ENCODE measurements around the gene CLN5.
"Not testable (repeated sequence)": the region's sequence is repeated elsewhere in the genome, so short reads cannot be mapped to it uniquely, and the experiment has no call there.

The CLN5 gene

DNA sequence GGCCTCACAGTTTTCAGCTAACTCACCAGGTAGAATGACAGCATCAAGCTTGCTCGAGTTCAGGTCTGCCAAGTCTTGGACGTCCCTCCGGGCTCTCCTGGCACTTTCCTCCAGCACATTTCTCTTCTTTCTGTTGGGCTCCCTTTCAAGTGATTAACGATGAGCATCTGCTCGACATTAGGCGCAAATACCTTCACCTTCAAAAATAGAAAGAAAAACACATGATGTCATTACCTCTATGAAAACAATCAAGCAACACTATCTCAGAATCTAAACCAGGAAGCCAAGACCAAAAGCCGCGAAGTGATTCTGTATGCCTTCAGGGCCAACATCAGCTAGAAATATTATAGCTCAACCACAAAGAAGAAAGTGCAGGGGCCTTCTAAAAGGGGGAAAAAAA, 15.4 kb upstream of the CLN5 start:
- DNase-seq: peak; percentile 34

DNA sequence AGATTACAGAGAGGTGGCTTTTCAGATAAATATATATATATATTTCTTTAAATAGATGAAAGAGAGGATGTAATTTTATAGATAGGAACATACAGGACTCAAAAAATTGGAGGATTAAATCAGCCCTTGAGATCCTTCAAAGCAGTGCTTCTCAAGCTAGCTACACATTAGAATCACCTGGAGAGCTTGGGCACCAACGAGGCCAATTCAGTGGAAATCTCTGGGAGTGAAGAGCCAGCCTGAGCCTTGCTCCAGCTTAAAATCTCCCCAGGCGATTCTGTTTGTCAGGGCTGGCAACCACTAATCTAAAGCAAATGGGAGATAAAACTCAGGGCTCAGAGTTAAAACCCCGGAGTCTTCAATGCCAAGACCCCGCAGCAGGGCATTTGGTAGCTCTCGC, 15.0 kb upstream of the CLN5 start:
- DNase-seq: no peak

- DNase-seq: peak; percentile 84
Observed at GRCh38 chr13:76980075-76980718, 11.7 kb upstream of the CLN5 start.

DNA sequence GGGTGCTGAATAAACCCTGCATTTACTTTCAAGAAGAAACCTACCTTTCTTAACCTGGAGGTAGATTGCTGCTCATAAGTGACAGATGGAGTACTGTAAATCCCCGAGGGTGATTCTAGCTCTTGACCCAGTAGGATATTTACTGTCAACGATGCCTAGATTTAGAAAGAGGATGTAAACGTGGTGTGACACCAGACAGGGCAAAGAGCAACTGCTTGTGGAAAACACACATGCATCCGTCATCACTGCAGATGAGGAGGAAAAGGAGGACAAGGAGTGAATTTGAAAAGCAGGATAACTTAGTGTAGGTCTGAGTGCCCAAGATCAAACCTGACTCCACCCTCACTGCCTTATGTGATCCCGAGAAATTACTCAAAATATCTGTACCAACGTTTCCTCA, 9.8 kb upstream of the CLN5 start:
- no peak for DNase-seq

DNA sequence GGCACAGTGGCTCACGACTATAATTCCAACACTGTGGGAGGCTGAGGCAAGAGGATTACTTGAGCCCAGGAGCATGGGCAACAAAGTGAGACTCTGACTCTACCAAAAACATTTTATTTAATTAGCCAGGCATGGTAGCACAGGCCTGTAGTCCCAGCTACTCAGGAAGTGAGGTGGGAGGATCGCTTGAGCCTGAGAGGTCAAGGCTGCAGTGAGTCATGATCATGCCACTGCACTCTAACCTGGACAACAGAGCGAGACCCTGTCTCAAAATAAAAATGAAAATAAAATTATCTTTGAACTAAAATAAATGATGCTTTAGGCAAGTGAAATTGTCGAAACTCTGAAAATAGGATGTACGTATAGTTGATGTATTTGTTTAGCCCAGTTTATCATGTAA, 8.2 kb upstream of the CLN5 start:
- DNase-seq: no peak

- peak; percentile 87 for DNase-seq
Observed at GRCh38 chr13:76991432-76991795, 467 bp upstream of the CLN5 start.

GRCh38 chr13:76992548-76993001, 694 bp downstream of the CLN5 start:
- DNase-seq: peak; percentile 30

GRCh38 chr13:76993021-76993420, 1.1 kb downstream of the CLN5 start:
- DNase-seq: no peak

- DNase-seq: no peak
Observed at GRCh38 chr13:76993473-76993872, 1.6 kb downstream of the CLN5 start.

- no peak for DNase-seq
Observed at GRCh38 chr13:76994281-76994680, 2.4 kb downstream of the CLN5 start.

DNA sequence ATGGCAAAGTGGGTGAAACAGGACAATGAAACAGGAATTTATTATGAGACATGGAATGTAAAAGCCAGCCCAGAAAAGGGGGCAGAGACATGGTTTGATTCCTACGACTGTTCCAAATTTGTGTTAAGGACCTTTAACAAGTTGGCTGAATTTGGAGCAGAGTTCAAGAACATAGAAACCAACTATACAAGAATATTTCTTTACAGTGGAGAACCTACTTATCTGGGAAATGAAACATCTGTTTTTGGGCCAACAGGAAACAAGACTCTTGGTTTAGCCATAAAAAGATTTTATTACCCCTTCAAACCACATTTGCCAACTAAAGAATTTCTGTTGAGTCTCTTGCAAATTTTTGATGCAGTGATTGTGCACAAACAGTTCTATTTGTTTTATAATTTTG, 8.6 kb downstream of the CLN5 start:
- no peak for DNase-seq

DNA sequence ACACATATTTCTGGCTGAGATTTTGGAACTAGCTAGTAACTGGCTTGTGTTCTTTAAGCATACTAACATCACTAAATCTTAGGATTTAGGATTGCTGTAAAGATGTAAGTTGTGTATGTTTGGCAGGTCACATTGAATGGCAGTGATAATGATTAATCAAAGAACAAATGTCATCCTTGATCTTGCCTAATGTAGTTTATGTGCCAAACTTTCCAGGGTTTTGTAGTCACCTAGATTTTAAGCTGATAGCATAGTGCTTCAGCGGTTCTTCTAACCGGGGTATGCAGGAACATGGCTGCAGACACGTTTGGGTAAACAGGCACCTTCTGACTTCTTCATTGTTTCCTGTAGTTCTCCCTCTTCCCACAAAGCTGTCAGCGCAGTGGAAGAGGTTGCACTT, 9.7 kb downstream of the CLN5 start:
- DNase-seq: no peak

DNA sequence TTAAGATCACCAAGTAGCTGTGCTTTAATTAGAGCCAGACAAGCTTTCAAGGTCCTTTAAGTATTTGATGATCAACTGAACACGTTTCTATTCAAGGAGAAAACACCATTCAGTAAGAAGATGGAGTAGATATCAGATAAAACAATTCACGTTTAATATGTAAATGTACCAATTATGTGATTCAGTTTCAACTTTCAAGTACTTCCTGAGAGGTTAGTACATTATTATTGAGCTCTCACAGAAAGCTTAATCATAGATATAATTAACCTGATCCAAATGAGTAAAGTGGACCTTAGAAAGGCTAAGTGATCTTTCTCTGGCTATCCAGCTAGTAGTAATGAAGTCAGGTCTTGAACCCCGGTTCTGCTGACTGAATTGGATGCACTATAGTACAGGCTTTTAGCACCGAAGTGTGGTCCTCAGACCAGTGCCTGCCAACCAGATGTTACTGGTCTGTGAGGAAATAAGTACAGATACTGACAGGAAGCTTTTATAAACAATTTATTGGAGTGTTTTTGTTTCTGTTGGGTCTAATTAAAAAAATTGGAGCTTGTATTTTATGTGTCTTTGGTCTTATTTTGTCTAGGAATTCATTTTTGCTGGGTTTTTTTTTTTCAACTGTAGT, 10.2 kb downstream of the CLN5 start:
- DNase-seq: no peak

- peak; percentile 18 for DNase-seq
Observed at GRCh38 chr13:77002590-77003190, 10.8 kb downstream of the CLN5 start.

DNA sequence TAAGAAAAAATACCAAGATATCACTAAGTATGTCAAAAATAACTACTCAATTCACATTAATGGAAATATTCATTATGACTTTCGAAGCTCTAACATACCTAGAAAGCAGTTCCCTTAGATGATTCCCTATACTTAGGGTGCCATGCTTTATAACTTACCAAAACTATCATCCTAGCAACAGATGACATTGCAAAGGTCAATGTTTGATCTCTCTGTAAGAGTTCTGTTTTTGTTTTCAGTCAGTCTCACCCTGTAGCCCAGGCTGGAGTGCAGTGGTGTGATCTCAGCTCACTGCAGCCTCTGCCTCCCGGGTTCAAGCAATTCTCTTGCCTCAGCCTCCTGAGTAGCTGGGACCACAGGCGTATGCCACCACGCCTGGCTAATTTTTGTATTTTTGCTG, 16.5 kb downstream of the CLN5 start:
- not testable (repeated sequence) for DNase-seq

- no peak for DNase-seq
Observed at GRCh38 chr13:77009011-77009410, 17.1 kb downstream of the CLN5 start.

DNA sequence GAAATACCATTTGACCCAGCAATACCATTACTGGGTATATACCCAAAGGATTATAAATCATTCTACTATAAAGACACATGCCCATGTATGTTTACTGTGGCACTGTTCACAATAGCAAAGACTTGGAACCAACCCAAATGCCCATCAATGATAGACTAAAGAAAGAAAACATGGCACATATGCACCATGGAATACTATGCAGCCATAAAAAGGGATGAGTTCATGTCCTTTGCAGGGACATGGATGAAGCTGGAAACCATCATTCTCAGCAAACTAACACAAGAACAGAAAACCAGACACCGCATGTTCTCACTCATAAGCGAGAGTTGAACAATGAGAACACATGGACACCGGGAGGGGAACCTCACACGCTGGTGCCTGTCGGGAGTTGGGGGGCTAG, 17.8 kb downstream of the CLN5 start:
- not testable (repeated sequence) for DNase-seq

DNA sequence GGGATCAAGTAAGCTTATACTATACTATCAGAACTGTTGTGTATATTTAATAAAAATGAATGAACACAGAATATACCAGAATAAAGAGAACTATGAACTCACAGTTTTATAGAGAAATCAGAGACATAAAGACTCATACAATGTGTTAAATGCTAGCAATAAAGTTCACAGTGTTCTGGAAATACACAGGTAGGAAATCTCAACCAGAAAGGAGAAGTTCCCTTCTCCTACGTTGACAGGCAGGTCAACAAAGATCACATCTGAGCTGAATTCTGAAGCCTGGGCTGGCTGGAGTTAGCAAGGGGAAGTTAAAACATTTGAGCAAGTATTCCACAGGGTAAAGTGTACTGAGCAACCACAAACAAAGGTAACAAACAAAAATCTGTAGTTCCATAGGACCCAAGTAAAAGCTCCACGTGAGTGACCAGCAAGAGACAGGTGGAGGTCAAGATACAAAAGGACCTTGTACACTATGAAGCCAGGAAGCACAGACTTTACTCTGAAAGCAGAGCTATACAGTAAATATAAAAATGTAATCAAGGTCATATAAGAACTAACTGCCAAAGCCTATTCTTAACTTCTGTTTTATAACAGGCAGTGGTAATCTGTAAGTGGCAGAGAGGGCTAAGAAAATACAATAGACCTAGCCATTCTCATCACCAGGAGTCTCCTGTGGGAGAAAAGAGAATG, 22.1 kb downstream of the CLN5 start:
- no peak for DNase-seq

DNA sequence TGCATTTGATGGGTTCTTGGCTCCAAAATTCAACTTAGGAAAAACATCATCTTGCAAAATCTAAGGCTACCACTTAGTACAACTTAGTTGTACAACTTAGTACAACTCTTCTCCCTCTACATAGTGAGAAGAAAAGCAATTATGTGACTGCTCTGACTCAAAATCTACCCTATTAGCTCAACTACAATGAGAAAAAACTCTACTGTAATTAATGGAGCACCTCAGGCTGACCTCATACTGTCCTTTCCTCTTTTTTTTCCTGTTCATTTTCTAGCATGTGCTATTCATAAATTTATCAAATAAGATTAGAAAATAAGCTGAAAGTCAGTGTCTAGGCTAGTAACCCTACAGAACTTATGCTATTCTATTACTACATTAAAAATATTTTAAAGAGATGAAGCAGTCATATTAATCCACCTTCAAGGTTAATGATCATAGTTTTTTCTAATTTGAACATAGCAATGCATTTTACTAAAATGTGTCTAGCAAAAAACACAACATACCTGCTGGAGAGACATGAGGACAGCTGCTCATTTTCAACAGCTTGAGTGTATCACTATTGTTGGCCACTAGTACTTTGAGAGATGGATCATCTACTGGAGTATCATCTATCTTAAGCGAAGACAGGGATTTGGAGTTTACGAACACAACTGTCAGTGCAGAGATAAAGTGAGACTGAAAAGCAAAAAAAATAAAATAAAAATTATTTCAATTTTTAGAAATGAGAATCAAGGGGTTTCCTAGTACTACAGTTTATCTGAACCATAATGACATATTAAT, 23.2 kb downstream of the CLN5 start:
- DNase-seq: no peak

GRCh38 chr13:77016251-77016812, 24.5 kb downstream of the CLN5 start:
- no peak for DNase-seq

GRCh38 chr13:77016888-77017623, 25.2 kb downstream of the CLN5 start:
- DNase-seq: no peak

GRCh38 chr13:77019756-77020155, 27.9 kb downstream of the CLN5 start:
- DNase-seq: no peak
